HG03342 (cell line): ENCODE data around the gene NOCT.
"Not testable (repeated sequence)": the region's sequence is repeated elsewhere in the genome, so short reads cannot be mapped to it uniquely, and the experiment has no call there.

Experiments
- ATAC-seq: cut with Tn5 transposase; IDR thresholded peaks from one replicate; pipeline ENCODE4 v1.9.1; 2021; ENCODE audit warnings: mild to moderate bottlenecking, moderate library complexity; ENCODE audit not compliant: unreplicated experiment

Gene NOCT

DNA sequence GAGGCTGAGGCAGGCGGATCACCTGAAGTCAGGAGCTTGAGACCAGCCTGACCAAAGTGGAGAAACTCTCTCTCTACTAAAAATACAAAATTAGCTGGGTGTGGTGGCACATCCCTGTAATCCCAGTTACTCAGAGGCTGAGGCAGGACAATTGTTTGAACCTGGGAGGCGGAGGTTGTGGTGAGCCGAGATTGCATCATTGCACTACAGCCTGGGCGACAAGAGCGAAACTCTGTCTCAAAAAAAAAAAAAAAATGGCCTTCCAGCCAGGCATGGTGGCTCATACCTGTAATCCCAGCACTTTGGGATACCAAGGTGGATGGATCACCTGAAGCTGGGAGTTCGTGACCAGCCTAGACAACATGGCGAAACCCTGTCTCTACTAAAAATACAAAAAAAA, 7.3 kb upstream of the NOCT start:
- not testable (repeated sequence) for ATAC-seq

DNA sequence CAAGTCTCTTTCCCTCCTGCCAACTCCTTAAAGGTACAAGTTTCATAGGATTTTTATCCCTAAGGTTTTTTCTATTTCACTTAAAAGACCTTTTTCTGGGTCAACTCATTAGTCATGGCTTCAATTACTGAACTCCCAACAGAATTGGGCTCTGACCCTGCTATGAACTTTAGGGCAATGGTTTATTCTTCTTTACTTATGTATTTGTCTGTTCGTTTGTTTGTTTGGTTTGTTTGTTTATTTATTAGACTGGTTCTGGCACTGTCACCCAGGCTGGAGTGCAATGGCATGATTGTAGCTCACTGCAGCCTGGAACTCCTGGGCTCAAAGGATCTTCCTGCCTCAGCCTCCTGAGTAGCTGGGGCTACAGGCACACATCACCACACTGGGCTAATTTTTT, 5.9 kb upstream of the NOCT start:
- ATAC-seq, result no peak

DNA sequence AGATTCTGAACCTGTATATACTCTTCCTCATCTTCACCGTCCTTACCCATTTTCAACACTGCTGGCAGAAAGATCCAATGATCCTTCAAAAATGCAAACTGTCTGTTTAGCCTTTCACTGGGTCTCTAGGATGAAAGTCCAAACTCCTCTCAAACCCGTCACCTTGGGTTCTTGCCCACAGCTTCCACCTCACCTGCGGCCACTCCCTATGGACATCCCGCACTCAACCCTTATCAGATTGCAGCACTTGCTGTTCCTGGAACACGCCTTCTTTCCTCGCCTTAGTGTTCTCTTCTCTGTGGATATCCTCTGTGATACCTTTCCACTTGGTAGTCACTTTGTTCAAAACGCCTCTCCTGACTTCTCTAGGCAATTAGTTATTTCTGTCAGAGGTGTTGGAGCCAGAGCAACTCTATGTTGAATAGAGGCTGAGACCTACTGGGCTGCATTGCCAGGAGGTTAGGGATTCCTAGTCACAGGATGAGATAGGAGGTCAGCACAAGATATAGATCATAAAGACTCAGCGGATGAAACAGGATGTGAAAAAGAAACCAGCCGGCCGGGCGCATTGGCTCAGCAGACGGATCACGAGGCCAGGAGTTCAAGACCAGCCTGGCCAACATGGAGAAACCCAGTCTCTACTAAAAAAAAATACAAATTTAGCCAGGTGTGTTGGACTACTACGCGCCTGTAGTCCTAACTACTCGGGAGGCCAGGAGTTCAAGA, 4.2 kb upstream of the NOCT start:
- ATAC-seq, result no peak

DNA sequence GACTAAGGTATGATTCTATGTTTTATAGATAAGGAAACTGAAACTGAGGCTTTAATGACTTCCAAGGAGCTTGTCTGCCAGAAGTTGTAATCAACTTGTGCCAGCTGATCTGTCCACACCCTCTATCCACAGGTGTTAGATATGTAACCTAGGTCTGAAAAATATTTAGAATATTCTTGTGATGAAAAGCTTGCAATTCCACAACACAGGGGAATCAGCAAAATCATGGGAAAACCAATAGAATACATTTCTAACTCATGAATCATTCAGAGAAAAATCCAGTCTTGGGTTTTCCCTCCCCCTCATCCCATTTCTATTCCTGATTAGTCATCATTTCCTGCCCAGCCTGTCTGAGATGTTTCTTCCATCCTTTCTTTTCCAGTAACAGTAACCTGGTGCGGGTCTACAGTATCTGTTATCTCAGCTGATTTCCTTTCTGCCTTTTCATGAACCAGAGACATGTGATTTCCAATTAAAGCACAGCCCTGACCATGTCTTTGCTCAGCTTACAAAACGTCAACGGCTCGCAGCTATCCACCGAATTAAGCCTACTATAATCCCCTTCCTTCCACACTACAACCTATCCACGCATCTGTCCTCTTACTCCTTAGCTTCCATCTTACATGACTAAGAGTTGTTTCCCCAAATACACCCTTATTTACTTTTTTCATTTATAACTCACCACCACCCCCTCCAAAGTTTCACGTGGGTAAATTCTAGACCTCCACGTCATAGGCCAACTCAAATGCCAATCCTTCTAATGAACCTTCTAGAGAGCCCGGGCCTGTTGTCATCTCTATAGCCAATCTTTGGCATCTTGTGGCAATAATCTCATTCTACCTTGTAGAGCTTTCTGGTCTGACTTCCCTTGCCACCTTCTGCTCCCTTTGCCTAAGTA, 961 bp upstream of the NOCT start:
- peak; percentile 18 for ATAC-seq

DNA sequence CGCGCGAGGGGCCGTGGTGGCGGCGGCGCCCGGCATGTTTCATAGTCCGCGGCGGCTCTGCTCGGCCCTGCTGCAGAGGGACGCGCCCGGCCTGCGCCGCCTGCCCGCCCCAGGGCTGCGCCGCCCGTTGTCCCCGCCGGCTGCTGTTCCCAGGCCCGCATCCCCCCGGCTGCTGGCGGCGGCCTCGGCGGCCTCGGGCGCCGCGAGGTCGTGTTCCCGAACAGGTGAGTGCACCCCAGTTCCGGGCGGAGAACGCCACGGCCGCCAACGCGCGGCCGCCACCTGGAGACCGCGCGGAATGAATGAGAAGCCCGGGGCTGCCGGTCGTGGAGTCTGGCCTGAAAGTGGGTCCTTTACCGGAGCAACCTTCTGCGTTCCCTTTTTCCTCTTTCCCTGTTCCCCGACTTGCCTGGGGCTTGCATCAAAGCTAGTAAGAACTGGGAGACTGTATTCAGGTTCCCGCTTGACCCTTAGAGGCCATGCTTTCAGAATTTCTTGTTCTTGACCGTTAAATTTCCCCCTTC, 429 bp downstream of the NOCT start:
- ATAC-seq, result peak; percentile 36

DNA sequence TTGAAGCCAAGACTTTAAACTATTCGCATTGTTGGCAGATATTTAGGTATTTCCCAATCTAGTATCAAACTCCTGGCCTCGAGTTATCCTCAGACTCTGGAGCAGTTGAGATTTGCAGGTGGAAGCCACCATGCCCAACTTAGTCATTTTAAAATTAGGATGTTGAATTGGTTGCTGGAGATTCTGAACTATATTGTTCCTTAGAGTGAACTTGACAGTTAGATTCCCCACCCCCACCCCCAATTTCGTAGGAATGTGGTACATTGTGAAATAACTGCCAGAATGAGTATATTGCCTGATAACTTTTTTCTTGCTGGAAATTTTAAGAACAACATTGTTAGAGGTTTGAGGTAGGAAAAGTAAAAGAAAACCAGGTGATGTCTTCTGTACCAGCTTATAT, 2.3 kb downstream of the NOCT start:
- ATAC-seq, result no peak

DNA sequence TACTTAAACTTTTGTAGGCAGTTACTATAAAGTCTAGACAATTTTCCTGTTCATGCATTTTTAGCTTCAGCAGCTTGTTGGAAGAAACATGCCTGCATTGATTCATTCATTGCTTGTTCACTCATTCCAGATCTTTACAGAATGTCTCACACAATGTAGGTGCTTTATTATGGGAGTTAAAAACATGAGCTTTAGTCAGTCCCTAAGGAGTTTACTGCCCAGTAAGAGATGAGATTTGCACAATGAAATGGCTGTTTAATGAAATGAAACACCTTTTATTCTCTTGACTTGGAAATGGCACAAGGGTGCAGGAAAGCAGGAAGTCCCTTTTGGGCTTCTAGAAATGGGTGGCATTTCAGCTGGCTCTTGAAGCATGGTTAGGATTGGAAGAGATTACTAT, 2.9 kb downstream of the NOCT start:
- ATAC-seq, result no peak

DNA sequence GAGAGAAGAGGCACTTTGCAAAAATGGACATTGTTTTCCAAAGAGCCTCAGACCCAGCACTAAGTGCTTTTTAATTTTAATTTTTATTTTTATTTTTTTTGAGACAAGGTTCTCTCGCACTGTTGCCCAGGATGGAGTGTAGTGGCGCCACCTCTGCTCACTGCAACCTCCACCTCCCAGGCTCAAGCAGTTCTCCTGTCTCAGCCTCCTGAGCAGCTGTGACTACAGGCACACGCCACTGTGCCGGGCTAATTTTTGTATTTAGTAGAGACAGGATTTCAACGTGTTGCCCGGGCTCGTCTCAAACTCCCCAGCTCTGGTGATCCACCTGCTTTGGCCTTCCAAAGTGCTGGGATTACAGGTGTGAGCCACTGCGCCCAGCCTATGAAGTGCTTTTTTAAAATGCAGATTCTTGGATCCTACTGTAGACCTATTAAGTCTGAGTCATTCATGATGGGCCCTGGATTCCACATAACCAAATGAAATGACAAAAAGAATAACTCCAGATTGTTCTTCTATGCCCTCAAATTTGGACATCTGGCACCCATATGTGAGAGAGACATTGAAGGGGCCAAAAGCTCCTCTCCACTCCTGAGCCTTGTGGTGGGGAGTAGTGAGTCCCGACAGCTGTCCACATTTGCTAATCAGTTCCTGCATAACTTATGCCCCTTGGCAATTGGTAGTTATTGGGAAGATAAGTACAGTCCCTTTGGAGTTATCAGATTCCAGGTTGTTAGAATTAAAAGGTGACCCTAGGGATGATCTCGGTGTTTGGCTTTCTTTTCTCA, 3.6 kb downstream of the NOCT start:
- no peak for ATAC-seq

DNA sequence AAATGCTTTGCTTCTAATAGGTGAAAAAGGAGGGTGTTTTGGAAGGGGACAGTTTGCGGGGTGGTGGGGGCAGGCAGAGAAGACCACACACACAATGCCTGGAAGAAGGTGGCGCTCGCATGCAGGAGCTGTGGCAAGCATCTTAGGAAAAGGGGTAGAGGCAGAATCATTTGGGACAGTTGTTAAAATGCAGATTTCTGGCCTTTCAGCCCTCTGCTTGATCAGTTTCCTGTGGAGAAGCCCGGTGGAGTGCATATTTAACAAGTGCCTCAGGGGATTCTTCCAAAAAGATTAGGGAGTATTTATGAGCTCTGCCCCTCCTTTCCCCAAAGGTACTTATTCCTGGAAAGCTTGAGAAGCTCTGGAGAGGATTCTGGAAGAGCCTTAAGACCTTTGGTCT, 4.8 kb downstream of the NOCT start:
- no peak for ATAC-seq

DNA sequence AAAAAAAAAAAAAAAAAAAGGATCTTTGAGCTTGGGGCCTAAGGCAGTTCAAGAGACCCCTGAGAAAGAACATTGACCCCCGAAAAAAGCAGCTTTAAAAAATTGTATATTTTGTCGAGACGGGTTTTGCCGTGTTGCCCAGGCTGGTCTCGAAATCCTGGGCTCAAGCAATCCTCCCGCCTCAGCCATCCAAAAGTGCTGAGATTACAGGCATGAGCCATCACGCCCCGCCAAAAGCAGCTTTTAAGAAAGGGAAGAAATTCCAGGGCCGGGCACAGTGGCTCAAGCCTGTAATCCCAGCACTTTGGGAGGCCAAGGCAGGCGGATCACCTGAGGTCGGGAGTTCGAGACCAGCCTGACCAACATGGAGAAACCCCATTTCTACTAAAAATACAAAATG, 5.5 kb downstream of the NOCT start:
- not testable (repeated sequence) for ATAC-seq

DNA sequence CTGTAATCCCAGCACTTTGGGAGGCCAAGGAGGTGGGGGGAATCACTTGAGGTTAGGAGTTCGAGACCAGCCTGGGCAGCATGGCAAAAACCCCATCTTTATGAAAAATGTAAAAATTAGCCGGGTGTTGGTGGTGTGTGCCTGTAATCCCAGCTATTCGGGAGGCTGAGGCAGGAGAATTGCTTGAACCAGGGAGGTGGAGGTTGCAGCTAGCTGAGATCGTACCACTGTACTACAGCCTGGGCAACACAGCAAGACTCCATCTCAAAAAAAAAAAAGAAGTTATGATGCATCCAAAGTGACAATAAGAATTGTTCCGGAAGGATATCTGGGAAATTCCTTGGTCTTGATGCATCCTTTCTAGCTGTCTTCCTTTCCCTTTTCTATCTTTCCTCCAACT, 7.3 kb downstream of the NOCT start:
- no peak for ATAC-seq

DNA sequence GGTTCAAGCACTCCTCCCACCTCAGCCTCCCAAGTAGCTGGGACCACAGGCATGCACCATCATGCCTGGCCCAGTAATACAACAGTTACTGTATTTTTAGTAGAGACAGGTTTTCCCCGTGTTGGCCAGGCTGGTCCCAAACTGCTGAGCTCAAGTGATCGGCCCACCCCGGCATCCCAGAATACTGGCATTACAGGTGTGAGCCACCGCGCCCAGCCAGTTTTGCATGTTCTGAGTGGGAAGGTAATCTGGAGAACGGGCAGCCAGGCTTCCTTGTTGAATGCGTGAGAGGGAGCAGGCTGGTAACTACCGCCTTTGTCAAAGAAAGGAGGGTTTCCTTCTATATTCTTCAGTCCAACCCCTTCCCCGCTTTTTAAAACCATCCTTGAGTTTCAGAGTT, 9.1 kb downstream of the NOCT start:
- no peak for ATAC-seq

DNA sequence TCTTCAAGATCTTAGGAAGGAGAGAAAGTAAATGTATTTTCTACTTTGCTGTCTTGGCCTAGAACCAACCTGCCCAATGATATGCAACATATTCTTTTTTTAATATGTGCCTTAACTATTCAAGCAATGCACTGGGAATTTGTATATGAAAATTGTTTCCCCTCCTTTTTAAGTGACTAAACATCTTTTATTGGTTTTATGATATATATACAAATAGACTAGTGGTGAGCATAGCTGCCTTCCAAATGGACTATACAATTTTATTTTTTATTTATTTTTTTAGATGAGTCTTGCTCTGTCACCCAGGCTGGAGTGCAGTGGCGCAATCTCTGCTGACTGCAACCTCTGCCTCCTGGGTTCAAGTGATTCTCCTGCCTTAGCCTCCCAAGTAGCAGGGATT, 10.3 kb downstream of the NOCT start:
- ATAC-seq, result no peak

DNA sequence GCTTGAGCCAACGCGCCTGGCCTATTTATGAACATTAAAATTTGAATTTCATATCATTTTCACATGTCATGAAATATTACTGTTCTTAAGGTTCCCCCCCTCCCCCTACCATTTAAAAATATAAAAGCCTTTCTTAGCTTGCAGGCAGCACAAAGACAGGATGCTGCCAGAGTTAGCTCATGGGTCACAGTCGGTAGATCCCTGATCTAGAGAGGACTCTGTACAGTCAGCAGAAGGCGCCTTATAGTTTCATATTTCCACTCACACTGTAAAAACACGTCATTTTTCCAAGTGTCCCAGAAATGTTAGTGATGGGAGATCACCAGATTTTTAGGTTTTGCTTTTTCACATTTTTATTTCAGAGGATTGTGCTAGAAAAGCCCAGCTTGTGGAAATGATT, 12.2 kb downstream of the NOCT start:
- ATAC-seq, result no peak

DNA sequence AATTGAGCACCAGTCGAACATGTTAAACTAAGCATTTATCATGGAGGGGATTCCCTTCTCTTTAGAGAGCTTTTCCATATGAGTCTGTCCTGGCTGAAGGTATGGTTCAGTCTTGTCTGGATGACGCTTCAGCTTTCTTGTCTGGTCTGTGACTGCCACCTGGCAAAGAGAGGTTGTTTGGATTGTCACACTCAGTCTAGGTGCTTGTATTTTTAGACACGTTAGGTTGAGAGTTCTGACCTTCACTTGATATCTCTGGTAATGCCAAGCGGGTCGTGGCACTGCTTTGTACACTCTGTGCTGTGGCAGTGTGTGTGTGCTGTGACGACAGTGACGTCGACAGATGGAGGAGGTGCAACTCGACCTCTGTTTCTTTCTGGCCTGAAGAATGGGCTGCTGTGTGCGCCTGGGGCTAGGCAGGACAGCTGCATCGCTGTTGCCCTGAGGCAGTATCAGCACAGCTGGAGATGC, 12.6 kb downstream of the NOCT start:
- ATAC-seq, result no peak

DNA sequence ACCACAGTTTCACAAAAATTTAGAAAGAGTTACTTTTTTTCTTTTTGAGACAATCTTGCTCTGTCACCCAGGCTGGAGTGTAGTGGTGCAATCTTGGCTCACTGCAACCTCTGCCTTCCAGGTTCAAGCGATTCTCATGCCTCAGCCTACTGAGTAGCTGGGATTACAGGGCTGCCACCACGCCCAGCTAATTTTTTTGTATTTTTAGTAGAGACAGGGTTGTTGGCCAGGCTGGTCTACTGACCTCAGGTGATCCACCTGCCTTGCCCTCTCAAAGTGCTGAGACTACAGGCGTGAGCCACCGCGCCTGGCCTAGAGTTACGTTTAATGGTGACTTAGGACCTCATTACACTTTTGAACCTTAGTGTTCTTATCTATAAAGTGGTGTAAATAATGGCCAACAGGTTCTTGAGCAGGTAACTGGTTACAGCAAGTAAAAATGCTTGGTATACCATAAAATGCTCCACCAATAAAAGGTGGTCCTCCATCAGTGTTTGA, 14.3 kb downstream of the NOCT start:
- ATAC-seq, result not testable (repeated sequence)

DNA sequence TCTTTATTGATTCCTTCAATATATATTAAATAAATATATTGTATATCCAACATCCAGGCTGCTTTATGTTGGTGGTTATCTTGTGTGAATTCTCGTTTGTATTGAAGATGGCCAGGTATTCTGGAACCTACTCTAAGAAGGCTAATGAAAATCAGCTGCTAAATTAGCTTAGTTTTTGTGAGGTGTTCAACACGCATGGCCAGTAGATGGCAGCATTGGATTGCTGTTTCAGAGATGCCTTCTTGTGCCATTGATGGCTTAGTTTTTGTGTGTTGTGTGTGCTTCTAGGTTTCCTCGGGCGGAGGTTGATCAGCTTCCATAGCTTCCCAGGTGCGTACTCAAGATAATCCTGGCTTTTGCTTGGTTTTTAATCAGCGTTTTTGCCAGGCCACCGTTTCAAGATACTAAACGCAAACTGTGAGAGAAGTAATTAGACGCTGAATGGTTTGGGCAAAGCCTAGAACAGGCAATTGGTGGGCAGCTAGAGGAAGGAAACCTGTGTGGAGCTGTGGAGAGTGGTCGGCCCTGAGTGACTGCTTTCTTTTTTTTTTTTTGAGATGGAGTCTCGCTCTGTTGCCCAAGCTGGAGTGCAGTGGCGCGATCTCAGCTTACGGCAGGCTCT, 15.1 kb downstream of the NOCT start:
- ATAC-seq, result peak; percentile 86

DNA sequence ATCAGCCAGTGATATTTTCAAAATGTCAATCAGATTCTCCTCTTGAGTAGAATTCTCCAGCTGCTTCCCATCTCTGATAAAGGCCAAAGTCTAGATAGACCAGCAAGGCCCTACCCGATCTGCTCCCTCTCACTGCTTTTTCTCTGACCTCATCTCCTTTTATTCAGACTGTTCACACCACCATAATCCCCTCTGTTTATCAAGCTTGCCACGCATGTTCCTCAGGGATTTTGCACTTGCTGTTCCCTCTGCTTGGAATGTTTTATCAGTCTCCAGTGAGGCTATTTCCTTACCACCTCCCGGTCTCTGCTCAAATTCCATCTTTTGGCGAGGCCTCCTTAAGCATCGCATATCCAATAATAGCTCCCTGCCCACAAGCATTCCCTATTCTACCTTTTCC, 20.1 kb downstream of the NOCT start:
- ATAC-seq, result no peak

DNA sequence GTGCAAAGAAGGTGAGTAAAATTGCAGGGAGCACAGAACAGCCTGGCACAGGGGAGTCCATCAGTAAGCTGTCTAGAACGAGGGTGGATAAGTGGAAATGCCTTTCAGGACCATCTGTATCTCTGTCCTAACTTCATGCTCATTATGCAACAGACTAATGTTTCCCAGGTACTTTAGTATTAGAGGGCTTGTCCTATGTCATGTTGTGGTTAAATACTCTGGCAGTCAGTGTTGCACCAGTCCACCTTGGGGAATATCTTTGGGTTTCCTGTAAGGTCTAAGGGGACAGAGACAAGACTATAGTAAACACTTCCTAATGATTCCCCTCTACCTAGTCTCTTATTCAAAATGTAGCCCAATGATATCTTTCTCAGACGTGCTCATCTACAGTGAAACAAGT, 21.3 kb downstream of the NOCT start:
- no peak for ATAC-seq

DNA sequence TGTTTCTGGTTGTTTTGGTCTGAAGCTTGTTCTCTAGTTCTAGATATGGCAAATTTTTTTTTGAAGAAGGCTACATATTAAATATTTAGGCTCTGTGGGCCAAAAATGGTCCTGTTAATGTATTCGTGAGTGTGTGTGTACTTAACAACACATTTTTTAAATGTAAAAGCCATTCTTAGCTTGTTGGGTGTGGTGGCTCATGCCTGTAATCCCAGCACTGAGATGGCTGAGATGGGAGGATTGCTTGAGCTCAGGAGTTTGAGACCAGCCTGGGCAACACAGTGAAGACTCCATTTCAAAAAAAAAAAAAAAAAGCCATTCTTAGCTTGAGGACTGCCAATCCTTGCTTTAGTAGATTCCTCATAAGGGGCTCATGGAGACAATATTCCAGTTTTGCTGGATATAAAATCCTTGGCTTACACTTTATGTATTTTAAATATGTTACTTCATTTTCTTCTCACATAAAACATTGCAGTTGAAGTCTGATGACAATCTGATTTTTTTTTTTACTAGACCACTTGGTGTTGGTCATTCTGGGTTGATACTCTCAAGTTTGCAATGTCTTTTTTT, 23.4 kb downstream of the NOCT start:
- no peak for ATAC-seq
